GM12801 (cell line): ENCODE data around the gene GMPS.

ENCODE experiments used
- CTCF ChIP-seq: IDR thresholded peaks from one replicate; pipeline ENCODE4 v1.5.1; 2011; ENCODE audit warnings: control low read depth; ENCODE audit not compliant: insufficient read length; ENCODE audit errors: extremely low read depth

GMPS gene

GRCh38 chr3:155934230-155934629, 63.8 kb downstream of the GMPS start:
- TF ChIP-seq CTCF = no peak

DNA sequence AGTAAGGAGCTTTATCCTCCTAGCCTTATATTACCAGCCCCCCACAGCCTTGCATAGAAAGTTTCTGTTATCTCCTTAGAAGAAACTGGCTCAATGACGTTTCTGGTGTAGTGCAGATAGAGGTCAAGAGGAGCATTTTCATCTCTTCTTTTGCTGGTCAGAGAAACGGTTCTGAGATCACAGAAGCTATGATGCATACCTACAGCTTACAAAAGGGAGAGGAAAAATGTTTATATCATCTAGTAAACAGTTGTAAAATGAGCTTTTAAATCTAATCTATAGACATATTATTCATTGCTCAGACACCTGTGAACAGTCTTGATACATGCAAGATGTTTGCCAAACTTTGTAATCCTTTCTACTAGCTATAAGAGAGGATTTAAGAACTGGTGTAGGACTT, 68.0 kb downstream of the GMPS start:
- no peak for TF ChIP-seq CTCF

DNA sequence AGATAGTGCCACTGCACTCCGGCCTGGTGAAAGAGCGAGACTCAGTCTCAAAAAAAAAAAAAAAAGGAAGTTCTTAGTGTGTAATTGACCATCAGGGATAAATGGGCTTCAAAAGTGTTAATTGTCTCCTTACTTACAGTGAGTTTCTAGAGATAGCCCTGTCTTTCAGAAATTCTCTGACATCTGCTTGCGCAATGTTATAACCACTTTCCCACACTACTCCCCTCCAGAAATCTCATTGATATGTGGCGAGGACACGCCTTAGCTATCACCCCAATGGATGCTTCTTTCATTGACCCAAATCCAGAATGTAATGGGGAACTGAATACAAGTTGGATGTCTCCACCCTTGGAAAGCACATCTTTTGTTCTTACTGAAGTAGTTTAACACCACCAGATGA, 70.9 kb downstream of the GMPS start:
- no peak for TF ChIP-seq CTCF

DNA sequence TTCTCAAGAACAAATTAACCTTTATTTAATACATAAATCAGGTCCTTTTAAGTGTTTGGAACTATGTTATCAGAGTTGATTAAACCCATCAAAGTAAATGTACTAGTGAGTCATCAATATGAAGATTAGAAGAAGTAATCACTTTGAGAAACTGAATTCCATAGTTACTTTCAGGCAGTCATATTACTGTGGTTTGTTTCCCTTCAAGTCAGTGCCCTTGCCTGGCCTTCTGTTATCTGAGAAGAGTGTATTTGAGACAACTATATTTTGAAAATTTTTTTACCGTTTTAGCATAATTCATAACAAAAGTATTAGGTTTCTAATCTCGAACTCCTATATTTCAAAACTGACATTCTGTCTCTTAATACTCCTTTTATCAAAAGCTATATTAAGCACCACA, 73.6 kb downstream of the GMPS start:
- TF ChIP-seq CTCF = no peak

DNA sequence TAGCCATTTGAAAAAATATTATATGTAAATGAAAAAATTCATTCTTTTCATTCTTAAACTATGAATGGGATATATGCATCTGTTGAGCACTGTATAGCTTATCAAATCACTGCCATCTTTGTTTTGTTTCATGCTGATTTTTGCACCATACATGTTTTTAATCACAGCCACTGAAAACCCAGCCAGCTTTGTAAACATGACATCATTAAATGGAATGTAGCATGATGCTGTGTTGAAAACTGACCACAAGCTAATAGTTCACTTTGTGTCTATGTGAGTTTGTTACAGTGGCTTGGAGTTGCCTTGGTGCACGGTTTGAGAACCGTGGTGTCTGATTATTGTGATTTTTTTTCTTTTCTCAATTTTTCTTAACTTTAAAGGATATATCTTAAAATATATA, 75.7 kb downstream of the GMPS start:
- TF ChIP-seq CTCF = no peak

- TF ChIP-seq CTCF = no peak
Measured at GRCh38 chr3:155948476-155948875, 78.0 kb downstream of the GMPS start.

GRCh38 chr3:155949453-155950217, 79.2 kb downstream of the GMPS start:
- TF ChIP-seq CTCF = no peak
